Breast epithelium (tissue), 3 donors: ENCODE measurements around the gene OSBPL5.

ENCODE experiments used
- POLR2A ChIP-seq: fragments of 450-650 bp; IDR thresholded peaks from one replicate; pipeline ENCODE4 v1.6.1; 2016; ENCODE audit warnings: antibody characterized with exemption, mild to moderate bottlenecking, moderate library complexity
- TF ChIP-seq, protein P1 (sequence below), 3 donors: fragments of 450-650 bp; IDR thresholded peaks; one replicate each; pipeline ENCODE4 v1.5.1; 2016 to 2017; ENCODE audit warnings: antibody characterized with exemption in 3 of 3, mild to moderate bottlenecking in 3 of 3, moderate library complexity in 3 of 3

DNA sequence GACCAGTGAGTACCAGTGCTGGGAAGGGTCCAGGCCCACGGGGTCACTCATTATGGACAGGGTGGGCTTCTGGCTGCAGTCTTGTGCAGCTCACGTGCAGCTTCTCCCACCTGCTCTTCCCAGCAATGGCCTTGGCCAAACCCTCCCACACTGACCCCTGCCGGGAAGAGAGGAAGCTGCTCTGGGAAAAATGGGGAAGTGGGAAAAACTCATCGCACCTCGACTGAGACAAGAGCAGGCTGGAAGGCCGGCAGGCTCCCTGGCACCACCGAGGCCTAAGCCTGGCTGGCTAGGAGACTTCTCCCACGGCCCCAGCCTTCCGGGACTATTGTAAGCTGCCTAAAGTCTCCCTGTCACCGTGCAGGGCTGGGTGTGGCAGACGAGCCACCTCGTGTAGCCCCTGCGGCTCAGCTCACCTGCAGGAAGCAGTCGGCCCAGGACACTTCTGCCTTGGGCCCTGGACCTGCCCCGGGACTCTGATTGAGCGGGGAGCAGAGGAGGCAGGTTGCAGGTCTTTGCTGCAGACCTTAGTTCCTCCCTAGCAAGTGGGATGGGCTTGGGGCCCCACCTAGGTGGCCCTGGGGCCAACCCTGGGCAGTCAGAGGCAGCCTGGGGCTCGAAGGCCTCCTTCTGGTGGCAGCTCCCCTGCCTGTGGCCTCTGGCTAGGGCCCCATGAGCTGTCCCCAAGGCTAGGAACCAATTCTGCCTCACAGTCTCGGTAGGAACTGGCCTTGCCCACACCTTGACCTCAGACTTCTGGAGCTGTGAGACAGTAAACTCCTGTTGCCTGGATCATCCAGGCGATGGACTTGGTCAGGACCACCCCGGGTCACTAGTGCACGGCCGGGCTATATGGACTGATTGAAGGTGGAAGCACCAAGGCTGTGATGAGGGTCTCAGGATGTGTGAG lies 30.4 kb upstream of the OSBPL5 start:
- TF ChIP-seq, protein P1, sequence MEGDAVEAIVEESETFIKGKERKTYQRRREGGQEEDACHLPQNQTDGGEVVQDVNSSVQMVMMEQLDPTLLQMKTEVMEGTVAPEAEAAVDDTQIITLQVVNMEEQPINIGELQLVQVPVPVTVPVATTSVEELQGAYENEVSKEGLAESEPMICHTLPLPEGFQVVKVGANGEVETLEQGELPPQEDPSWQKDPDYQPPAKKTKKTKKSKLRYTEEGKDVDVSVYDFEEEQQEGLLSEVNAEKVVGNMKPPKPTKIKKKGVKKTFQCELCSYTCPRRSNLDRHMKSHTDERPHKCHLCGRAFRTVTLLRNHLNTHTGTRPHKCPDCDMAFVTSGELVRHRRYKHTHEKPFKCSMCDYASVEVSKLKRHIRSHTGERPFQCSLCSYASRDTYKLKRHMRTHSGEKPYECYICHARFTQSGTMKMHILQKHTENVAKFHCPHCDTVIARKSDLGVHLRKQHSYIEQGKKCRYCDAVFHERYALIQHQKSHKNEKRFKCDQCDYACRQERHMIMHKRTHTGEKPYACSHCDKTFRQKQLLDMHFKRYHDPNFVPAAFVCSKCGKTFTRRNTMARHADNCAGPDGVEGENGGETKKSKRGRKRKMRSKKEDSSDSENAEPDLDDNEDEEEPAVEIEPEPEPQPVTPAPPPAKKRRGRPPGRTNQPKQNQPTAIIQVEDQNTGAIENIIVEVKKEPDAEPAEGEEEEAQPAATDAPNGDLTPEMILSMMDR (IDR thresholded peaks at IDR 0.05): peak in 2 of 3 donors; percentile 11 to 24
- no peak for TF ChIP-seq POLR2A
